B cell (primary cell): ENCODE measurements around the gene NOS1AP.

Source experiments
- EZH2 ChIP-seq: IDR thresholded peaks from 2 replicates; pipeline ENCODE4 v1.6.1; 2012; ENCODE audit warnings: borderline replicate concordance, low read depth, mild to moderate bottlenecking, moderate library complexity, low read length; ENCODE audit not compliant: insufficient read depth, poor library complexity, severe bottlenecking
- TF ChIP-seq, protein P1 (sequence below): fragments of 200-600 bp; IDR thresholded peaks from one replicate; pipeline ENCODE4 v1.8.0; 2022; ENCODE audit warnings: antibody characterized with exemption, mild to moderate bottlenecking

DNA sequence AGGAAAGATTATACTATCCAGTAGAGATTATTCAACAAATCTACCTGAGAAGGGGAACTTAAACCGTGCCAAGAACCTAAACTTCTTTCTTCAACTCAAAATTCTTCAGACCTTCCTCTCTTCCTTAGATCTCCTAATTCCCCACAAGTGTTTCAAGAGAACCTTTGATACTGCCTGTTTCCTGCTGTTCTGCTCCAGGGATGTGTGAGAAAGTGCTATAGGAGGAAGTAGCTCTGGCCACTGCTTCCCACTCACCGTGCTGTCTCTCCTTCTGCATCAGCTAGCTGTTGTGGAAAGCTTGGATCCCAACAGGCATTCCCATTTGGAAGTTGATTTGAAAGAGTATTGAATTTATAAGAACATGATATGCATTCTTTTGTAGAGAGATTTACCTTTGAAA, 4.5 kb upstream of the NOS1AP start:
- TF ChIP-seq, protein P1, sequence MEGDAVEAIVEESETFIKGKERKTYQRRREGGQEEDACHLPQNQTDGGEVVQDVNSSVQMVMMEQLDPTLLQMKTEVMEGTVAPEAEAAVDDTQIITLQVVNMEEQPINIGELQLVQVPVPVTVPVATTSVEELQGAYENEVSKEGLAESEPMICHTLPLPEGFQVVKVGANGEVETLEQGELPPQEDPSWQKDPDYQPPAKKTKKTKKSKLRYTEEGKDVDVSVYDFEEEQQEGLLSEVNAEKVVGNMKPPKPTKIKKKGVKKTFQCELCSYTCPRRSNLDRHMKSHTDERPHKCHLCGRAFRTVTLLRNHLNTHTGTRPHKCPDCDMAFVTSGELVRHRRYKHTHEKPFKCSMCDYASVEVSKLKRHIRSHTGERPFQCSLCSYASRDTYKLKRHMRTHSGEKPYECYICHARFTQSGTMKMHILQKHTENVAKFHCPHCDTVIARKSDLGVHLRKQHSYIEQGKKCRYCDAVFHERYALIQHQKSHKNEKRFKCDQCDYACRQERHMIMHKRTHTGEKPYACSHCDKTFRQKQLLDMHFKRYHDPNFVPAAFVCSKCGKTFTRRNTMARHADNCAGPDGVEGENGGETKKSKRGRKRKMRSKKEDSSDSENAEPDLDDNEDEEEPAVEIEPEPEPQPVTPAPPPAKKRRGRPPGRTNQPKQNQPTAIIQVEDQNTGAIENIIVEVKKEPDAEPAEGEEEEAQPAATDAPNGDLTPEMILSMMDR, result no peak
- no peak for TF ChIP-seq EZH2
